Adrenal gland (tissue), 12 donors: ENCODE measurements around the gene CERCAM. TPM values are rescaled to one million over a fixed set of nuclear protein-coding genes. Genes with fewer than 3 reads are reported as not detected.

Source experiments
- DNase-seq, 7 donors: peaks; one replicate each; pipeline ENCODE4 v3.0.0-alpha.2; 2019 to 2020
- H3K27ac ChIP-seq, 5 donors: fragments of 200-600 bp; sonication (generic) in 4 of 5; 1 replicate in 3 of 5; 2 replicates in 2 of 5; pipeline versions ENCODE4 v1.5.1 to v1.8.0; 2016 to 2020; ENCODE audit warnings: mild to moderate bottlenecking in 1 of 5
- H3K27me3 ChIP-seq: fragments of 200-600 bp; 2 replicates; pipeline ENCODE4 v1.8.0; 2021
- H3K36me3 ChIP-seq, 2 donors: fragments of 200-600 bp; replicated peaks in 1 of 2; 1 replicate in 1 of 2; 2 replicates in 1 of 2; pipeline versions ENCODE4 v1.5.1 to v1.8.0; 2018 to 2022
- H3K4me1 ChIP-seq, 2 donors: fragments of 200-600 bp; replicated peaks in 1 of 2; 1 replicate in 1 of 2; 2 replicates in 1 of 2; pipeline versions ENCODE4 v1.5.1 to v1.8.0; 2018 to 2021
- H3K4me3 ChIP-seq, 4 donors: fragments of 200-600 bp; sonication (generic) in 3 of 4; one replicate each; pipeline ENCODE4 v1.5.1; 2016 to 2018
- H3K9me3 ChIP-seq, 3 donors: fragments of 200-600 bp; sonication (generic) in 1 of 3; replicated peaks in 1 of 3; 1 replicate in 2 of 3; 2 replicates in 1 of 3; pipeline versions ENCODE4 v1.5.1 to v1.8.0; 2016 to 2021
- POLR2A ChIP-seq, 2 donors: fragments of 450-650 bp; IDR thresholded peaks; one replicate each; pipeline ENCODE4 v1.6.1; 2017; ENCODE audit warnings: antibody characterized with exemption in 2 of 2, mild to moderate bottlenecking in 2 of 2, moderate library complexity in 1 of 2
- WGBS, 4 donors: extraction: QIAGEN DNeasy Blood & Tissue Kit in 2 of 4; methylation state at CpG; one replicate each; pipeline versions ENCODE4 v1.1.5 to v1.1.7; 2013 to 2017; 5-methylcytosine and 5-hydroxymethylcytosine counted together
- intact Hi-C, 2 donors: fragments of 100-400 bp; cut with DNase I; formaldehyde crosslinking; loops; one replicate each; pipeline versions ENCODE4 v1.14.1 to v1.15.0; 2022 to 2023
- polyA plus RNA-seq, 3 donors: library from polyadenylated mRNA; stranded (reverse); fragments of 200-250 nt in 2 of 3; fragments of 350-450 nt in 1 of 3; fragmentation: Illumina TruSeq in 1 of 3; extraction: RNeasy Lipid Tissue Mini Kit (QIAGEN cat#74804) in 1 of 3; gene quantifications; one replicate each; pipeline ENCODE4 v1.2.3, GENCODE V29; 2013 to 2014
- total RNA-seq, 9 donors: library from RNA; depleted of rRNA in 4 of 9; stranded (reverse); fragments of >200 nt in 4 of 9; fragments of 120-200 nt in 1 of 9; fragmentation: NEBNext Ultra II Directional in 1 of 9; extraction: Animal tissue kit (Norgen Biotek cat#: 25700) in 1 of 9; gene quantifications; one replicate each; pipeline versions ENCODE4 v1.1.0 to v1.2.4, GENCODE V29; 2013 to 2023
- TF ChIP-seq, protein P1 (sequence below), 6 experiments: fragments of 450-650 bp in 4 of 6; fragments of 200-600 bp in 2 of 6; sonication (generic) in 1 of 6; IDR thresholded peaks; 1 replicate in 5 of 6; 2 replicates in 1 of 6; pipeline versions ENCODE4 v1.5.1 to v1.8.0; 2016 to 2021; ENCODE audit warnings: antibody characterized with exemption in 6 of 6, mild to moderate bottlenecking in 2 of 6, moderate library complexity in 1 of 6
- donor health status: healthy with polysubstance abuse.
- donor health status: Bipolar disorder and iron deficiency.
- donor health status: DM: yes; HTN: yes; CAD: no.
- donor health status: DM: no; HTN: no; CAD: no.
- donor health status: DM: no; HTN: no; CAD: no.
- donor health status: DM: yes; HTN: yes; CAD: no.

The CERCAM gene
- total and polyA plus RNA-seq, 12 donors = 5.1 to 43.5 (median 16.7) TPM

DNA sequence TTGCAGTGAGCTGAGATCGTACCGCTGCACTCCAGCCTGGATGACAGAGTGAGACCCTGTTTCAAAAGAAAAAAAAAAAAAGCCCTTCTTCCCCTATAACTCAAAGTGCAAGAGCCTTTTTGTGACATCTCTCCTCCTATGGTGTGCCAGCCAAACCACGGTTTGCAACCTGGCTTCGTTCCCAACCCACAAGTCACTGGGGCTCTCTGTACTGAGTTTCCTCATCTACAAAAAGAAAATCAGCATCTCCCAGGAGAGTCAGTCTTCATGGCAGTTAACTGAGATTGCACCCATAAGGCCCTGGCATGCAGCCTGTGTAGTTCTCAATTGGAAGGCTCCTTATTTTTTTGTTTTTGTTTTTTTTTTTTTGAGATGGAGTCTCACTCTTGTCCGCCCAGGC is 49.9 kb downstream of the CERCAM start:
- H3K36me3 ChIP-seq = peaks cover 0 to 18% of the 10 kb centered on the region in 2 donors
- no peak overlapping the region for H3K27ac ChIP-seq
- no peaks in the 10 kb centered on the region for H3K4me1 ChIP-seq
- intact Hi-C loops = no loop called here
- H3K9me3 ChIP-seq = no peaks in the 10 kb centered on the region
- no peak for TF ChIP-seq POLR2A (IDR thresholded peaks at IDR 0.05)
- TF ChIP-seq, protein P1, sequence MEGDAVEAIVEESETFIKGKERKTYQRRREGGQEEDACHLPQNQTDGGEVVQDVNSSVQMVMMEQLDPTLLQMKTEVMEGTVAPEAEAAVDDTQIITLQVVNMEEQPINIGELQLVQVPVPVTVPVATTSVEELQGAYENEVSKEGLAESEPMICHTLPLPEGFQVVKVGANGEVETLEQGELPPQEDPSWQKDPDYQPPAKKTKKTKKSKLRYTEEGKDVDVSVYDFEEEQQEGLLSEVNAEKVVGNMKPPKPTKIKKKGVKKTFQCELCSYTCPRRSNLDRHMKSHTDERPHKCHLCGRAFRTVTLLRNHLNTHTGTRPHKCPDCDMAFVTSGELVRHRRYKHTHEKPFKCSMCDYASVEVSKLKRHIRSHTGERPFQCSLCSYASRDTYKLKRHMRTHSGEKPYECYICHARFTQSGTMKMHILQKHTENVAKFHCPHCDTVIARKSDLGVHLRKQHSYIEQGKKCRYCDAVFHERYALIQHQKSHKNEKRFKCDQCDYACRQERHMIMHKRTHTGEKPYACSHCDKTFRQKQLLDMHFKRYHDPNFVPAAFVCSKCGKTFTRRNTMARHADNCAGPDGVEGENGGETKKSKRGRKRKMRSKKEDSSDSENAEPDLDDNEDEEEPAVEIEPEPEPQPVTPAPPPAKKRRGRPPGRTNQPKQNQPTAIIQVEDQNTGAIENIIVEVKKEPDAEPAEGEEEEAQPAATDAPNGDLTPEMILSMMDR (IDR thresholded peaks at IDR 0.05) = no peak
- H3K4me3 ChIP-seq = no peak overlapping the region
- H3K27me3 ChIP-seq = no peaks in the 10 kb centered on the region
- peak in 3 of 7 donors; percentile 15 to 33 (median 24) for DNase-seq
- 71 to 84% (median 80%) methylated on average over 5 of the region's 5 CpGs for WGBS, 4 donors

DNA sequence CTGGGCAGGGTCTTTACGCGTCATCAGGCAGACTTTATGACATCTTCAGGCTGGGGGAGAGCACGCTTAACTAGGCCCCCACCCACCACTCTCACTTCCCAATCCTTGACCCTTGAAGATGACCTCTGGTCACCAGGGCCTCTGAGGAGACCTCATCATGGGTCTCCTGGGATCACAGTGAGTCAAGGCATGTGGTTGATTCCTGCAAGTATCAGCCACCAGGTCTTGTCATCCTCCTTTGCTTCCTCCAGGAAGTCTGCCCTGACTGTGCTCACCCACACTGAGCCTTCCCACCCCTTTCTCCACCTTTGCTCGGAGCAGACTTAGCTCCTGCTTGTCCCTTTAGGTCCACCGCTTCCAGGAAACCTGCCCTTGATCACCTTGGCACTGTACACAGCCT is 52.4 kb downstream of the CERCAM start:
- no peak for DNase-seq
- peaks cover 0 to 22% of the 10 kb centered on the region in 2 donors for H3K36me3 ChIP-seq

DNA sequence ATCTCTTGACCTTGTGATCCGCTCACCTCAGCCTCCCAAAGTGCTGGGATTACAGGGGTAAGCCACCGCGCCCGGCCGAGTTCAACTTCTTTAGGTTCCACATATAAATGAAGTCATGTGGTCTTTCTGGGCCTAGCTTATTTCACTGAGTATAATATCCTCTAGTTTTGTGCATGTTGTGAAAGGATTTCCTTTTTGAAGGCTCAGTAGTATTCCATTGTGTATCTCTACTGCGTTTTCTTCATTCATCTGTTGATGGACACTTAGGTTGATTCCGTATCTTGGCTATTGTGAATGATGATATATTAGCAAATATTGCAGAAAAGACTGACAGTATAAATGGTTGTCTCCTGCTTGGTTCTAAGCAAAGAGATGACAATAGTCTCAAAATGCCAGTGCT is 55.2 kb downstream of the CERCAM start:
- intact Hi-C loops = no loop called here
- TF ChIP-seq POLR2A (IDR thresholded peaks at IDR 0.05) = no peak
- TF ChIP-seq, protein P1 (IDR thresholded peaks at IDR 0.05) = no peak
- Histone ChIP-seq H3K36me3 (peaks cover 0 to 23% of the 10 kb centered on the region in 2 donors), H3K9me3 (no peaks in the 10 kb centered on the region), H3K4me3 (no peak overlapping the region), H3K4me1 (no peaks in the 10 kb centered on the region), H3K27ac (no peak overlapping the region), H3K27me3 (no peaks in the 10 kb centered on the region)
- no peak for DNase-seq
- WGBS, 4 donors = 98 to 99% (median 99%) methylated on average over 7 of the region's 7 CpGs

More for the DNA sequence above, 52.4 kb downstream of the CERCAM start:
- Histone ChIP-seq H3K4me3 (no peak overlapping the region), H3K4me1 (no peaks in the 10 kb centered on the region), H3K27me3 (no peaks in the 10 kb centered on the region), H3K9me3 (no peaks in the 10 kb centered on the region), H3K27ac (no peak overlapping the region)
- intact Hi-C loops = no loop called here
- TF ChIP-seq, protein P1 (IDR thresholded peaks at IDR 0.05) = no peak
- TF ChIP-seq POLR2A (IDR thresholded peaks at IDR 0.05) = no peak
- WGBS, 4 donors = 94 to 100% (median 97%) methylated on average over 2 to 5 of the region's 5 CpGs

DNA sequence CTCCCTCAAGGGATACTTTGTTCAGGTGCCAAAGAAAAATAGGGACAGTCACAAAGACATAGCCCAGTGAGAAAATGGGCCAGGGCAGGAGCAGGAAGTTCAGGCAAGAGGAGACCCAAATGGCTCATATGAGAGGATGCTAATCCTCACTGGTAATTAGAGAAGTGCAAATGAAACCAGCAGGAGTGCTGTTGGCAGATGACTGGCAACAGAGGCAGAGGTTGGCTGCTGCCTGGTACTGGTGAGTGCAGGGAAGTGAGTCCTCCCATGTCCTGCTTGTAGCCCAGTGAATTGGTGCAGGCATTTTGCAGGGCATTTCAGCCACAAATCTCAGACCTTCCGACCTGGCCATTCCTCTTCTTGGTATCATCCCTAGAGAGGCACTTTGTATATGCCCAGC is 58.6 kb downstream of the CERCAM start:
- intact Hi-C loops = no loop called here
- TF ChIP-seq, protein P1 (IDR thresholded peaks at IDR 0.05) = no peak
- TF ChIP-seq POLR2A (IDR thresholded peaks at IDR 0.05) = no peak
- DNase-seq = no peak
- Histone ChIP-seq H3K9me3 (no peaks in the 10 kb centered on the region), H3K4me1 (no peaks in the 10 kb centered on the region), H3K4me3 (no peak overlapping the region), H3K36me3 (peaks cover 0 to 49% of the 10 kb centered on the region in 2 donors), H3K27me3 (no peaks in the 10 kb centered on the region), H3K27ac (no peak overlapping the region)
- 84 to 93% (median 91%) methylated on average over 1 of the region's 1 CpG; no CpG with 5 or more reads in 1 of the 4 donors for WGBS, 4 donors
